GM21390 (cell line): ENCODE measurements around the gene SCT.

ENCODE experiments used
- ATAC-seq: cut with Tn5 transposase; IDR thresholded peaks from one replicate; pipeline ENCODE4 v1.9.1; 2021; ENCODE audit not compliant: unreplicated experiment

The SCT gene

DNA sequence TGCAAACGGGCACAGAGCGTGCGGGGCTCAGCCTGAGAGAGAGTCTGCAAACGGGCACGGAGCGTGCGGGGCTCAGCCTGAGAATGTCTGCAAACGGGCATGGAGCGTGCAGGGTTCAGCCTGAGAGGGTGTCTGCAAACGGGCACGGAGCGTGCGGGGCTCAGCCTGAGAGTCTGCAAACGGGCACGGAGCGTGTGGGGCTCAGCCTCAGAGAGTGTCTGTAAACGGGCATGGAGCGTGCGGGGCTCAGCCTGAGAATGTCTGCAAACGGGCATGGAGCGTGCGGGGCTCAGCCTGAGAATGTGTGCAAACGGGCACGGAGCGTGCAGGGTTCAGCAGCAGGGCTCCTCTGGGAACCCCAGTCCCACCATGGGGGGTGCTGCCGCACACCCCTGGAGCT is 37.2 kb downstream of the SCT start:
- ATAC-seq, result no peak

DNA sequence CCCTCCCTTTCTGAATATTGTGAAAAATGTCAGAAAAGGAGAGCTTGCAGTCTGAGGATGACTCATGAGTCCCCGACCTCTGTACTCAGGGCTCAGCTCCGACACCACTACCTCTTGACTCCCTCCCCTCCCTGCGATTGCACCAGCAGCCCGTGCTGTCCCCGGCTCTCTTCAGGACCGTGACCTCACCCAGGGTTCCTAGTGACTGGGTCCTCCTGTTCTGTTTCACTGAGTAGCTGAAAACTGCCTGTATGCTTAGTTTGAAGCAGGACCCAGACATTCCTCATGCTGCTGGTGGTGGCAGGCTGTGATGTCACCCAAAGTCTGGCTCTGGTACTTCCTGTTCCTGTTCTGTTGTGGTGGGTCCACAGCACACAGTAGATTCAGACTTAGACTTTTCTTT is 39.0 kb downstream of the SCT start:
- ATAC-seq, result no peak

DNA sequence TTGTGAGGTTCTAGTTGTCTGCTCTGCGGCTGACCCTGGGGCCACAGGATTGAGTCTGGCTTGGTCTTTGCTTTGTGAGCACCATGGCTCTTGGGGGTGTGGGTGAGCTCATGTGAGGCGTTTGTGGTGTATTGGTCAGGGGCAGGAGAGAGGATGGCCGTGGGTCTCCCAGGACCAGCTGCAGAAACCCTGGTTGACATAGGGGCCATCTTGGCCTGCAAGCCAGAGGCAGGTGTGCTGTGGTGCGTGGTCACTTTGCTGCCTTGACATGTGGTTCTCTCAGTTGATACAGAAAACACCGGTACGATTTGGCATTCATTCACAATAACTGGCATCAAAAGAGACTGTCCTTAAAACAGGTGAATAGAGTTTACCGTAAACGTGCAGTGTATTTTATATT is 39.4 kb downstream of the SCT start:
- ATAC-seq, result no peak

DNA sequence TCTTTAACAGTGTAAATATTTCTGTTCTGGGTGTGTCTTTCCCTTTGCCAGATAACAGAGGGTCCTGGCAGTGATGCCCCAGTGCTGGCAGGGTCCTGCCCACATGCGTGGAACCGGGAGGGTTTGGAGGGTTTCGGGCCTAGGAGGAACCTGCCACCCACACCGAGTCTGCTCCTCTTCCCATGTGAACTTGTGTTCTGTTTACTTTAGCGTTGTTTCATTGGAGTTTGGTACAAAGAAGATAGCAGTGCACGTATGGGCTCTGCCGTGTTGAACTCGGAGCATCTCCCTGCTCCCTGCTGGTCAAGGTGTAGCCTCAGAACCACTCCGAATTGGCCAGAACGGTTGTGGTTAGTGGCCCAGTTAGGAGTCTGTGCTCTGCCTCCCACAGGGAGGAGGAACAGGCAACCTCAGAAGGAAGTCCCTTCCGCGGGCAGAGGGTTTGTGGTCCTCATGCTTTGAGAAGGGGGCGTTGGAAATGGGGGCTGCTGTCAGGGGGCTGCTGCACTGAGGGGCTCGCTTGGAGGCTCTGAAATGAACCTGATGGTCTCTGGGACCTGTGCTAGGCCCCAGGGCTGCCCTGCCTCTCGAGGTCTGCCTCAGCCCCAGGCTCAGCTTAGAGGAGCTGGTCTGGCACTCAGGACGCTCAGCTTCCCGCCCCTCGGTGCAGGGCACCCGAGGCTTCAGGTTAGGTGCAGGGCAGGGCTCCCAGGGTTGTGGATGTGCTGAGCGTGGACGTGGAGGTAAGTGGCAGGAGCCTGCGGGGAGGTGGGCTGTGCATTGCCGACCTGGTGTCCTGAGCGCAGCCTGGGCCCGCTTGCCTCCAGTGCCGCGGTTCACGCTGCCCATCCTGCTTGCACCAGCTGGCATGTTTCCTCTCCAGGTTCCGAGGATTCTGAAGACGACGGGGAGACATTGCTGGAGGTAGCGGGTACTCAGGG is 40.3 kb downstream of the SCT start:
- no peak for ATAC-seq

DNA sequence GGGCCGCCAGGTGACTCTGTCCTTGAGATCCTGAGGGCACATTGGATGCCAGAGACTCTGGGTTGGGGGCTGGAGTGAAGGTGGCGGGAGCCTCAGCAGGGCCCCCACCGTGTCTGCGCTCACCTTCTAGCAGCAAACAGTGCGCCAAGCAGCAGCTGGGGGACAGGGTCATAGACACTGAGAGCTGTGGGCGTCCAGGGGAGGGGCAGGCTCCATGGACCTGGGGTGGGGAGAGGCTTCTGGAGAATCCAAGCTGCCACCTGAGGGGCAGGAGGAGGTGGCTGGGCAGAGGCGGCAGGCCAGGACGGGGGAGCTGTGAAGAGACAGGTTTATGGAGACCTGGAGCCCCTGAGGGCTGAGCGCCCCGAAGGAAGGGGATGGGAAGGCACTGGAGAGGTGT is 42.7 kb downstream of the SCT start:
- no peak for ATAC-seq

DNA sequence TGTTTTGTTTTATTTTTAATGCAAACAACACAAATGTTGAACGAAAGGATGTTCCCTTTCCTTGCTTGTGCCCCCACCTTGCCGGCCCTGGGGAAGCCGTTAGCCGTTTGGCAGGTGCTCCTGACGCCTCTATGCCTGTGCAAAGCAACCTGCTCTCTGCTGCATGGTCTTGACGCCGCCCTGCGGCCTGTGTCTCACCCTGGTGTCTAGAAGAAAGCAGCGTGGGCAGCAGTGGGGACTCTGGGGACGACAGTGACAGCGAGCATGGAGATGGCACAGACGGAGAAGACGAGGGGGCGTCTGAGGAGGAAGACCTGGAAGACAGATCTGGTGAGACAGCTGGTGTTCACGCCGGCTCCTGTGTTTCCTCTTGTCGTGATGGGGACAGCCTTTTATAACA is 45.2 kb downstream of the SCT start:
- ATAC-seq, result no peak

DNA sequence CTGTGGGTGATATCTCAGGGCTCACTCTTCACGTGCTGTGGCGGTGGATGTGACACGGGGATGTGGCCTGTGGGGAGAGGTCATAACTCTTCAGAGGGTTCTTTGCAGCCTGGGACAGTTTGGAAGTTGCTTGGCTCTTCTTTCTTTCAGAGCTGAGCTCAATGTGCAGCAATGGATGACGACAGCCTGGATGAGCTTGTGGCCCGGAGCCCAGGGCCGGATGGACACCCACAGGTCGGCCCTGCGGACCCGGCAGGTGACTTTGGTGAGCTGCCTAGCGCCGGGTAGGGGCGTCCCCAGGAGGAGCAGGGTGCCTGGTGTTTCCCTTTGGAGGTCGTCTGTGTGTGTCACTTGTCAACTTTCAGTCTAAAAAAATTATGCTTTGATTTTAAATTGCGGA is 45.6 kb downstream of the SCT start:
- no peak for ATAC-seq

DNA sequence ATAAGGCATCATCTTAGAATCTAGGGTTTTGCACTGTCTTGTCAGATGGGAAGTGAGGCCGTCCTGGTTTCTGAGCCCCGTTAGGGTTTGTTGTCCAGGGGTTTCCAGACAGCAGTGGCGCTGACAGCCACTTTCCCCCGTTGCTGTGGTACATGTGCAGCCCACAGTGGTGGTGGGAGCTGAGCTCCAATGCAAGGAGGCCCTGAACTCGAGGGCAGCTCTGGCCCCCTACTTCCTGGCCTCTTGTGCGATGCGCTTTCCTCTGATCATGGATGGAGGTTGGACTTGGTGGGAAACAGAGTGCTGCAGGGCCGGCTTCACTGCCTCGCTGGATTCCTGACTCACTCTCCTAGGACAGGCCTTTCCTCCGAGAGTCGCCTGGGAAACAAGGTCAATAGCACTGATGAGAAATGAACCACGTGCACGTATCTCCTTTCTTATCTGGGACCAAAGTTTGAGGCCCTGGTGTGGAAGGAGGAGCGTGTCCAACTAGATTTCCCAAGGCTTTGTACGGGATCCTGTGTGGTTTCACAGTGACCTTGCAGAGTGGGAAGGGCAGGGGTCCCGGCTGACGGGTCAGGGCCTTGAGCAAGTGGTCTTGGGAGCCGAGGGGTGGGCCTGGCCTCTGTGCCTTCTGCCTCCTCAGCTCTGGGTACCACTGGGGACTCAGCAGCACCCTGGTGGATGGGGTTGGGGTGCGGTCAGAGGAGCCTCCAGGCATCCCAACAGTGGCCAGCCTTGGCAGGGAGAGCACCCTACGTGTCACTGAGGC is 47.0 kb downstream of the SCT start:
- ATAC-seq, result no peak

DNA sequence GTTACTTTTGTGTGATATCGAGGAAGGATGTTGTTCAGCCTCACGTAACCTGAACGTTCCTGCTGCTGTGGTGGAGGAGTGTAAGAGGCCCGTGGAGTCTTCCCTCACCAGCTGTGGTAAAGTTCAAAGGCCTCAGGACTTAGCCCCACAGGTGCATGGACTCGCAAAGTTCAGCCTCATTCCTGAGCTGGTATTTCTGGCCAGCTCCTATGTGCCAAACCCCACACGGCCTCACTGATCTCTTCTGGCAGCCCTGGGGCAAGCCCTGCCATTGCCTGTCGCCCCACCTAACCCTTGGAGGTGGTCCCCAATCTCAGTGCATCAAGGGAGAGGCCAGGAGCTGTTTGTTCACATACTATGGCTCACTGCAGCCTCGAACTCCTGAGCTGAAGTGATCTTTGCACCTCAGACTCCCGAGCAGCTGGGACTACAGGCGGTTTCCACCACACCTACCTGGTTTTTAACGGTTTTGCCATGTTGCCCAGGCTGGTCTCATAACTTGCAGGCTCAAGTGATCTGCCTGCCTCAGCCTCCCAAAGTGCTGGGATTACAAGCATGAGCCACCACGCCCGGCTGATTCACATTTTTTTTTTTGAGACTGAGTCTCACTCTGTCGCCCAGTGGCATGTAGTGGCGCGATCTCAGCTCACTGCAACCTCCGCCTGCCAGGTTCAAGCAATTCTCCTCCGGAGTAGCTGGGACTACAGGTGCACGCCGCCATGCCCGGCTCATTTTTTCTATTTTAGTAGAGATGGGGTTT is 48.5 kb downstream of the SCT start:
- ATAC-seq, result no peak

DNA sequence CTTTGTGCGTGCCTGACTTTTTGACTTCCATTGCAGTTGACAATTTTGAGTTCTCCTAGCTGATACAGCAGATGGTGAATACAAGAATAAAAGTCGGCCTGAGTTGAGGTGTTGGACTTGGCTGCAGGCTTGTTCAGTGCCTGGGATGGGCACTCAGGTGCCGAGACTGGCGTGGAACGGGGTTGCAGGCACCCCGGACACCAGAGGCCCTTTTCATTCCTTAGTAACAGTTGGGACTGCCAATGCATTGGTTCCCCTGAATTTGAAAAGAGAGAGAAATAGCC is 49.4 kb downstream of the SCT start:
- ATAC-seq, result no peak

DNA sequence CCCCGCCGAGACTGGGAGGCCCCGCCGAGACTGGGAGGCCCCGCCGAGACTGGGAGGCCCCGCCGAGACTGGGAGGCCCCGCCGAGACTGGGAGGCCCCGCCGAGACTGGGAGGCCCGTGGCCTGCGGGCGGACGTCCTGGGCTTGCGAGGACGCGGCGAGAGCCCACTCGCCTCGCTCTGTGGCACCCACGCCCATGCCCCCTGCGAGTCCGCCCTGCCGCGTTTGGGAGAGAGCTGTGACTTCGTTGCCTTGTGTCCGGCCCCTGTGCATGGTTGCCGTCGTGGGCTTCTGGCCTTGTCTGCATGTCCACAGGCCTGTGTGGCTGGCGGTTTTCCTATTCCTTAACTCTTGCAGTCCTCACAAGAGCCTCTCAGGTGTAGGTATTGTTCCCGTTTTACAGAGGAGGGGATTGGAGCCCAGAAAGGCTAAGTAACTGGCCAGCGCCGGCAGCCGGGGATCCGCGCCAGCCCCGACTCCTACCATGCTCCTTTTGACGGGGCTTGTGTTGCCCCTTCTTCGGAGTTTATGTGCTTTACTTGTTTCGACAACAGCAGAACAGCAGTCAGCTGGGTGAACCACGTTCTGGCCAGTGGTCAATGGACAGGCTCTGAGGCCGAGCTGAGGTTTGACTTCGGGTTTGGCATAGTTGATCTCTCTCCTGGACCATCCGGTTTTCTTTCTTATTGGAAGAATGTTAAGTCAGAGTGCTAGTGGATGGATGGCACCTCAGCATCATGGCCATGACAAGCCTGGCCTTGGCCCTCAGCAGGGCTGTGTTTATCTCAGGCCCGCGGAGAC is 50.0 kb downstream of the SCT start:
- no peak for ATAC-seq
